Stimulated activated CD8-positive, alpha-beta memory T cell treated with anti-CD3 and anti-CD28 coated beads, Interleukin-7, amount 100 ng/mL, for 4 hours (primary cell): ENCODE results near the gene LPAR1.

Experiments
- DNase-seq, 2 donors: peaks; one replicate each; pipeline ENCODE4 v3.0.0-alpha.2; 2020; ENCODE audit warnings: low read depth in 2 of 2

Gene LPAR1

GRCh38 chr9:111037708-111038330 lies 451 bp downstream of the LPAR1 start:
- no peak for DNase-seq

DNA sequence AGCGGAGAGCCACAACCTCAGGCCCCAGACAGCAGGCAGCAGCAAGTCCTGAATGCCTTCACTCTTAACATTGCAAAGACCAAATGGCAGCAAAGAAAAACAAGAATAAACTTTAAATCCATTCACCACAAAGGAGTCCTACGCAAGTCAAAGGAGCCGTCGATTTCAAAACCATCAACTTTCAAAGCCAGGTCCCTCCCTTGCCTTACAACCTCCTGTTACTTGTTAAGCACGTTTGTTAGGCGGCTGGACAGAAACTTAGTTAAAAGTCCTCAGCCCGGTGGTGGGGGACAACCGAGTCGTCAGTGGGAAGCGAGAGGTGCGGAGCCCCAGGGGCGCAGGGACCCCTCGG lies 938 bp downstream of the LPAR1 start:
- DNase-seq = no peak

DNA sequence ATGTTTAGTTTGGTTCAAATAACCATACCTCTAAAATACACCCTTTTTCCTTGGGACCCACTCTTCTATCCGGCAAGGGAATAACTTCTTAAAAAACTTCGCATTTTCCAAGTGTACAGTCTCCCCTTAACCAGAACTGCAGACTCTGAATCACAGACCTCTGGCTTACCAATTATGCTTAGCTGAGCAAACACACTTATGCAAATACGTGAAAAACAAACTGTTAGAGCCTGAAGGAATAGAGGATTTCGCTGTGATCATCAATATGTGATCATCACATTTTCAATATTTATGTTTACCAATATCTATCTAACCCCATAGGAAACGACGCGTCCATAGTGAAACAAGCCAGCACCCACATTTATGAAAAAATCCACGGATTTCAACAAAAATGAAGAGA lies 1.3 kb downstream of the LPAR1 start:
- no peak for DNase-seq

- no peak for DNase-seq
Observed at GRCh38 chr9:111036429-111036789, 1.9 kb downstream of the LPAR1 start.

GRCh38 chr9:111035543-111036428 lies 2.5 kb downstream of the LPAR1 start:
- DNase-seq = no peak

DNA sequence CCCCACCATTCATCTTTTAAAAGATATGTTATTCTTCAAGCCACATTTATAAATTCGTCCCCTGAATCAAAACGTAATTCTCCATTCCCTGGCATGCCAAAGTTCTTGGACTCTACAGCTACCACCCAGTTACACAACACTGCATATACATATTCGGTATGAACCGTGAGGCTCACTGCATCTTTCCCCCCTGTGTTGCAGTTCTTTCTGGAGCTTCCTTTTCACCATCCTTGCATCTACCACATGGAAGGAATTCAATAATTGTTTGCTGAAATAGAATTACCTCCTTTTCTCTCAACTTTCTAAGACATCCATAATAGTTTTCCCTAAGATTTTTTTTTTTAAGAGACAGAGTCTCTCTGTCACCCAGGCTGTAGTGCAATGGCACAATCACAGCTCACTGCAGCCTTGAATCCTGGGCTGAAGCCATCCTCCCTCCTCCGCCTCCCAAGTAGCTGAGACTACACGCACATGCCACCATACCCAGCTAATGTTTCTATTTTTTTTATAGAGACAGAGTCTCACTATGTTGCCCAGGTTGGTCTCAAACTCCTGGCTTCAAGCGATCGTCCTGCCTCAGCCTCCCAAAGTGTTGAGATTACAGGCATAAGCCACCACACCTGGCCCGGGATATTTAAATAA lies 3.3 kb downstream of the LPAR1 start:
- DNase-seq = no peak

GRCh38 chr9:111034170-111034897 lies 3.9 kb downstream of the LPAR1 start:
- DNase-seq = no peak

DNA sequence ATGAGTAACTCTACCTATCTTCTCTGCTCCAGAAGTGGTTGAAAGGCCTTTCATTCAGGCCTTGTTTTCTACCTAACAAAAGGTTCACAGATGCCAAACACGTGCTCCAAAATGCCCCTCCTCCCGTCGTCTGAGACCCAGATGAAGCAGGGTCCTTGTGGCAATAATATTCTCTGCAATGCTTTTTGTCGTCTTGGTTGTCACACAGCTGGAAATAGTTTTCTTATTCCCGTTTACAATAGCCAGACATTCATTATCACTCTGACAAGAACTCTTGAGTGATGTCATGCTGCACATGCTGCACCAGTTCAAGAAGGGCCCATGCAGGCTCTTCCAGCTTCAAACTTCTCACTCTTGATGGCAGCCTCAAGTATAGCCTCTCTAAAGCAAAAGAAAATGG lies 7.8 kb downstream of the LPAR1 start:
- DNase-seq = no peak

DNA sequence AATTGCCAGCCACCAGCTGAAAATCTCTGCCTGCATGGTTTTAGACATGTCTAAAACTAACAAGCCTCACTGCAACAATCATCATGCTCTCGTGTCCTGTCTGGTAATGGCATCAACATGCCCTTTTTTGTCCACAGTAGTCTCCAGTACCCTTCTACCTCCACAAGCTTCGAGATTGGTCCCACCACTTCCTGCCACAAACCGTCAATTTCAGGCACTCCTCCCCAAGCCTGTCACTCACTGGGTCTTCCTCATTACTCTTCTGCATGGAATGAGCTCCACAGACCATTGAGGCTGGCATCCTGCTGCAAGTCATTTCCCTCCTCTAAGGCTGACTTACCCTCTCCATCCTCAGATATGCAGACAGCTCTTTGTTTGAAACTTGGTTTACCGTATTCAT lies 9.0 kb downstream of the LPAR1 start:
- no peak for DNase-seq

- DNase-seq = no peak
Observed at GRCh38 chr9:111027798-111028197, 10.5 kb downstream of the LPAR1 start.

GRCh38 chr9:111023128-111023527 lies 15.1 kb downstream of the LPAR1 start:
- DNase-seq = no peak

DNA sequence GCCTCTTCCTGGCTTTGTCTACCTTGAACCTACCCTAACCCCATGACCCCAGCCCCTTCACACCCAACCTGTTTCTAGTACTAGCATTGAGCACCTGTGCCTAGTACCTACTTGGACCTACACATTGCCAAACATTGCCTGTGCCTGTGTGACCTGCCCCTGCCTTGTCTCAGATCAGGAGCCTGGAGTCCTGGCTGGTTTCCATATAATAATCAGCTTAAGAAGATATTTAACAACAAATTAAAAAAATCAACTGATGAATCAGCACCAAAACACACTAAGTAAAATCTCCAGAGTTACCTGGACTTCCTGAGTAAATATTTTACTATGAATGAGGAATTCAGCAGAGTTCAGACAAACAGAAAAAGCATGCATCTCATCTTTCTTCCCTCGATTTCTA lies 17.7 kb downstream of the LPAR1 start:
- DNase-seq = no peak

DNA sequence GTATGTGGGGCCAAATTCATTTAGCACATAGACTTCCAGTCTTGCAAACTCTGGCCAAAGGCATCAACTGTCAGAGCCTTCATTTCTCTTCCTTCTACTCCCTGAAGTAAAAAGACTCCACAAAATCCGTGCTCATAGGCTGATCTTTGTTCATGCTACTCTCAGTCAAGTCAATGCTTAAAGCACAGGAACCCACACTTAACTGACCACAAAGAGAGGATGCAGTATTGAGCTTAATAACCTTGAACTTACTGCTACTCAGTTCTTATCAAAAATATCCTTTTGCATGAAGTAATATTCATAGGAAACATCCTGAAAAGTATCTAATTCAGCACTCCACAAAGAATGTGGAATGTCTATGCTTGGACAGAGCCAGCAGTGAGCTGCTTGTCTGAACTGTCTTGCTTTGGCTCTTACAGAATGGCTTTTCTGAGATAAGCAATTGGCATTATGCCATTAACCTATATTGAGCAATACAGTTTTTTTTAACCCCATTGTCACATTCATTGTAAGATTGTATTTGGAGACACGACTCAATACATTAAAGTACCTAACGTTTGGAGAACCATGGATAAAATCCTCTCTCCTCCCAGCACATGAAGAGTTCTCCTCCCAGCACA lies 21.7 kb downstream of the LPAR1 start:
- DNase-seq = no peak

GRCh38 chr9:111016016-111016415 lies 22.3 kb downstream of the LPAR1 start:
- DNase-seq = no peak

- DNase-seq = no peak
Observed at GRCh38 chr9:111013707-111014106, 24.6 kb downstream of the LPAR1 start.

DNA sequence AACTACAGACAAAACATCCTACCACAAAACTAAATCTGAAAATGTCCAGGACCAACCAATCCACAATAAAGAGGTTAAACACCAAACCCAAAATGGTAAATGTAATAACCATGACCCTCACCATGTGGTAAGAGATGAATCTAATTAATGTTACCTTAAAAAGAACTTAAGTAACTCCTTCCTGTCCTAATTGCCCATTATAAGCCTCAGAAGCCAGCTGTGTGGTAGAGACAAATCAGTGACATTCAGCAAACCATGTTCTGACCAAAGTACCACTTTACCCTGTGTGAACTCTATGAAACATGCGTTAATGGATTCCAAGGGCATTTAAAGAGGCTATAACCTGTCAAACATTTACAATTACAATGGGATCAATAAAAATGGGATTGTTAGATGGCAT lies 25.0 kb downstream of the LPAR1 start:
- no peak for DNase-seq

GRCh38 chr9:111008158-111009075 lies 29.9 kb downstream of the LPAR1 start:
- DNase-seq = no peak

DNA sequence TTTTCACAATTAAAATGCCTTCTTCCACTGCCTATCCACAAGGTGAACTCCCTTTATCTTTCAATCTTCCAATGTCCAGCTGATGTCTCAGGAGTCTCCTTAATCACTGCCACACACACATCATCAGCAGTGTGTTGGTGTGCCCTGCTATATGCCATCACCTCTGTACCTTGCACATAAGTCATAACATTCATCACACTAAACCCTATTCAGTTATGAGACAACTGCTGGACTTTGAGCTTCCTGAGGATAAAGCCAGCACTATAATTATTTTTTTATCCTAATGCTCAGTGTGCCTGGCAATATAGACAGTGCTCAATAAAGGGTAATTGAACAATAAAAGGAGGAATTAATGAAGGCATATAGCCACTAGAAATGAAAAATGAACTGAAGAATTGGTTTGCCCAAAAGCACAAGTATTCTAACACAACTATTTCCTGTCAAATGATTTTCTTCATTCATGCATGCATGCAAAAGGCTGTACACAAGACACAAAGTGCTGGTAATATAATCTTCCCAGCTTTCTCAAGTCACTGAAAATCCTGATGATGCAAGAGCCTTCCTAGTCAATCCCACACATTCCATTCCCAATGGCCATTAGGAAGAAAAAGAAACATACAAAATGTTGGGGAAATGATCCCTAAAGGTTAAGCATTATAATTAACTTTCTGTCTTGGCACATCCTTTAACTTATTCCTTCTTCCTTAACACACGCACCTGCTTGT lies 32.4 kb downstream of the LPAR1 start:
- no peak for DNase-seq

- DNase-seq = no peak
Observed at GRCh38 chr9:111004936-111005335, 33.3 kb downstream of the LPAR1 start.

GRCh38 chr9:111003182-111003581 lies 35.1 kb downstream of the LPAR1 start:
- no peak for DNase-seq
